Measurements from ENCODE around the gene NDUFB2. TPM values are rescaled to one million over a fixed set of nuclear protein-coding genes. Genes with fewer than 3 reads are reported as not detected.

The NDUFB2 gene
- total and polyA plus RNA-seq, 3 donors from 2014 or later: 180 to 292 (median 187) TPM

DNA sequence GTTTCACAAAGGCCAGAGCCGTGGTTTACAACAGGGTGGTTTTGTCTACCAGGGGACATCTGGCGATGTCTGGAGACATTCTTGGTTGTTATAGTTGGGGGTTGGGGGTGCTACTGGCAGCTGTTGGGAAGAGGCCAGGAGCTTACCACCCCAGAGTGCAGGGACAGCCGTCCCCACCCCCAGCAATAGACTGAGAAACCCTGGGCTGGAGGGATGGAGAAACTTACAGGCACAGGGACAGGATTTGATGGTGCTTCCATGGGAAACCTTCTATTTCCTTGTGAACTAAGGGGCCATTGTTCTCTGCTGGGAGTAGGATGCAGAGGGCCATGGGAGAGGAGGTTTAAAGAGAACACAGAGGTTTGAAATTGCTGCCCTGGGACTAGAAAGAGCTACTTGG is 12.9 kb upstream of the NDUFB2 start:
- no peaks in the 10 kb centered on the region for H3K36me3 ChIP-seq (ENCODE audit: low read depth, missing control alignments)
- H3K27ac ChIP-seq: no peak overlapping the region
- H3K4me3 ChIP-seq: no peak overlapping the region
- H3K9me3 ChIP-seq: no peaks in the 10 kb centered on the region
- 87 to 100% methylated on average over 2 to 3 of the region's 3 CpGs for WGBS, 2 donors
- H3K4me1 ChIP-seq: no peaks in the 10 kb centered on the region
- no peaks in the 10 kb centered on the region for H3K27me3 ChIP-seq
- intact Hi-C loops (cut with DNase I; ENCODE audit: low total_unique reads): no loop called here
- DNase-seq: no peak
- TF ChIP-seq POLR2A (IDR thresholded peaks at IDR 0.05): no peak
- TF ChIP-seq, protein P1, sequence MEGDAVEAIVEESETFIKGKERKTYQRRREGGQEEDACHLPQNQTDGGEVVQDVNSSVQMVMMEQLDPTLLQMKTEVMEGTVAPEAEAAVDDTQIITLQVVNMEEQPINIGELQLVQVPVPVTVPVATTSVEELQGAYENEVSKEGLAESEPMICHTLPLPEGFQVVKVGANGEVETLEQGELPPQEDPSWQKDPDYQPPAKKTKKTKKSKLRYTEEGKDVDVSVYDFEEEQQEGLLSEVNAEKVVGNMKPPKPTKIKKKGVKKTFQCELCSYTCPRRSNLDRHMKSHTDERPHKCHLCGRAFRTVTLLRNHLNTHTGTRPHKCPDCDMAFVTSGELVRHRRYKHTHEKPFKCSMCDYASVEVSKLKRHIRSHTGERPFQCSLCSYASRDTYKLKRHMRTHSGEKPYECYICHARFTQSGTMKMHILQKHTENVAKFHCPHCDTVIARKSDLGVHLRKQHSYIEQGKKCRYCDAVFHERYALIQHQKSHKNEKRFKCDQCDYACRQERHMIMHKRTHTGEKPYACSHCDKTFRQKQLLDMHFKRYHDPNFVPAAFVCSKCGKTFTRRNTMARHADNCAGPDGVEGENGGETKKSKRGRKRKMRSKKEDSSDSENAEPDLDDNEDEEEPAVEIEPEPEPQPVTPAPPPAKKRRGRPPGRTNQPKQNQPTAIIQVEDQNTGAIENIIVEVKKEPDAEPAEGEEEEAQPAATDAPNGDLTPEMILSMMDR (IDR thresholded peaks at IDR 0.05): no peak

GRCh38 chr7:140684066-140684950 is 12.2 kb upstream of the NDUFB2 start:
- no peaks in the 10 kb centered on the region for H3K36me3 ChIP-seq (ENCODE audit: low read depth, missing control alignments)
- TF ChIP-seq, protein P1 (IDR thresholded peaks at IDR 0.05): no peak
- no peak for TF ChIP-seq POLR2A (IDR thresholded peaks at IDR 0.05)

GRCh38 chr7:140685407-140686087 is 11.0 kb upstream of the NDUFB2 start:
- no peak for TF ChIP-seq POLR2A (IDR thresholded peaks at IDR 0.05)
- TF ChIP-seq, protein P1 (IDR thresholded peaks at IDR 0.05): no peak
- Histone ChIP-seq H3K27me3 (no peaks in the 10 kb centered on the region), H3K4me1 (no peaks in the 10 kb centered on the region), H3K36me3 (ENCODE audit: low read depth, missing control alignments) (no peaks in the 10 kb centered on the region), H3K27ac (no peak overlapping the region), H3K9me3 (no peaks in the 10 kb centered on the region), H3K4me3 (no peak overlapping the region)
- no peak for DNase-seq
- intact Hi-C loops (cut with DNase I; ENCODE audit: low total_unique reads): no loop called here
- WGBS, 2 donors: 69 to 70% methylated on average over 9 to 10 of the region's 10 CpGs

More at GRCh38 chr7:140684066-140684950, 12.2 kb upstream of the NDUFB2 start:
- no peak overlapping the region for H3K27ac ChIP-seq
- H3K4me3 ChIP-seq: no peak overlapping the region
- WGBS, 2 donors: 90 to 92% methylated on average over 20 of the region's 20 CpGs
- no peaks in the 10 kb centered on the region for H3K4me1 ChIP-seq
- intact Hi-C loops (cut with DNase I; ENCODE audit: low total_unique reads): no loop called here
- no peaks in the 10 kb centered on the region for H3K9me3 ChIP-seq
- no peaks in the 10 kb centered on the region for H3K27me3 ChIP-seq
- DNase-seq: no peak

DNA sequence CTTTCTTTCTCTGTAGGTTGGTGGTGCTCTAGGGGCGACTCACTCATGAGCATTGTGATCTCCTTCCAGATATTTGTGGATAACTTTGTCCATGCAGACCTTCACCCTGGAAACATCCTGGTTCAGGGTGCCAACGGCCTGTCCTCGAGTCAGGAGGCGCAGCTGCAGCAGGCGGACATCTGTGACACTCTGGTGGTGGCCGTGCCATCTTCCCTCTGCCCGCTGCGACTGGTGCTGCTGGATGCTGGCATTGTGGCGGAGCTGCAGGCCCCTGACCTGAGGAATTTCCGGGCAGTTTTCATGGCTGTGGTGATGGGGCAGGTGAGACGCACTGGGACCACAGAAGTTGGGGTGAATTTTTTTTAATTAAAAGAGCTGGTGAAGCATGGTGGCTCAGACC is 9.6 kb upstream of the NDUFB2 start:
- 92 to 96% methylated on average over 11 of the region's 11 CpGs for whole genome bisulfite sequencing, 2 donors
- H3K9me3 ChIP-seq: no peaks in the 10 kb centered on the region
- intact Hi-C loops (cut with DNase I; ENCODE audit: low total_unique reads): no loop called here
- no peak overlapping the region for H3K4me3 ChIP-seq
- H3K27me3 ChIP-seq: no peaks in the 10 kb centered on the region
- TF ChIP-seq POLR2A (IDR thresholded peaks at IDR 0.05): no peak
- TF ChIP-seq, protein P1 (IDR thresholded peaks at IDR 0.05): no peak
- H3K27ac ChIP-seq: no peak overlapping the region
- H3K4me1 ChIP-seq: no peaks in the 10 kb centered on the region
- no peaks in the 10 kb centered on the region for H3K36me3 ChIP-seq (ENCODE audit: low read depth, missing control alignments)
- DNase-seq: no peak

Data from testis (tissue), 3 donors.